ENCODE data around the gene GSTM5. TPM values are rescaled to one million over a fixed set of nuclear protein-coding genes. Genes with fewer than 3 reads are reported as not detected.

The GSTM5 gene
- total and polyA plus RNA-seq, 2 of the 13 experiments (the other 11 are each of a cell fraction or from before 2014, with no cell fraction given), result not detected

- peak; percentile 55; the same call in 1 of the 2 replicates for TF ChIP-seq ETV5 (CRISPR knock-in tag; IDR thresholded peaks at IDR 0.05; ENCODE audit: borderline replicate concordance)
- no peak for TF ChIP-seq ONECUT2 (CRISPR knock-in tag; IDR thresholded peaks at IDR 0.05)
- TF ChIP-seq MEIS2 (CRISPR knock-in tag; IDR thresholded peaks at IDR 0.05), result peak; percentile 43; the same call in 1 of the 2 replicates
- TF ChIP-seq NFYB (CRISPR knock-in tag; IDR thresholded peaks at IDR 0.05), result no peak
- no peak for TF ChIP-seq GPN1 (CRISPR knock-in tag; IDR thresholded peaks at IDR 0.05; ENCODE audit: borderline replicate concordance)
- TF ChIP-seq TIGD3 (CRISPR knock-in tag; IDR thresholded peaks at IDR 0.05; ENCODE audit: borderline replicate concordance), result no peak
- no peak for TF ChIP-seq MLLT10 (CRISPR knock-in tag; IDR thresholded peaks at IDR 0.05)
- no peak for TF ChIP-seq ZMYM2 (CRISPR knock-in tag; IDR thresholded peaks at IDR 0.05)
- peak; percentile 30; the same call in 1 of the 2 replicates for TF ChIP-seq FOXK1 (CRISPR knock-in tag; IDR thresholded peaks at IDR 0.05; ENCODE audit: borderline replicate concordance, low read depth)
- TF ChIP-seq ARHGAP35 (CRISPR knock-in tag; IDR thresholded peaks at IDR 0.05; ENCODE audit: borderline replicate concordance), result 0 out of 2 replicates have a peak, but pooled peaks have one; percentile 23
- TF ChIP-seq NRL (CRISPR knock-in tag; IDR thresholded peaks at IDR 0.05; ENCODE audit: borderline replicate concordance), result peak; percentile 15; the same call in 1 of the 2 replicates
- no peak for TF ChIP-seq CERS6 (CRISPR knock-in tag; IDR thresholded peaks at IDR 0.05)
- TF ChIP-seq PLSCR1 (CRISPR knock-in tag; IDR thresholded peaks at IDR 0.05; ENCODE audit: borderline replicate concordance), result no peak
- no peak for TF ChIP-seq ZNF24 (IDR thresholded peaks at IDR 0.05)
- peak; percentile 60; the same call in 1 of the 2 replicates for TF ChIP-seq YEATS4 (CRISPR knock-in tag; IDR thresholded peaks at IDR 0.05; ENCODE audit: borderline replicate concordance)
- no peak for TF ChIP-seq RBM22 (optimal IDR thresholded peaks at IDR 0.05; ENCODE audit: low read length)
- peak; percentile 66 for TF ChIP-seq TARDBP (CRISPR knock-in tag; IDR thresholded peaks at IDR 0.05)
- TF ChIP-seq ZNF33A (CRISPR knock-in tag; IDR thresholded peaks at IDR 0.05; ENCODE audit: borderline replicate concordance), result no peak
- no peak for TF ChIP-seq ZNF431 (CRISPR knock-in tag; IDR thresholded peaks at IDR 0.05; ENCODE audit: borderline replicate concordance, low read depth)
- TF ChIP-seq ZNF792 (CRISPR knock-in tag; IDR thresholded peaks at IDR 0.05), result peak; percentile 87; the same call in 1 of the 2 replicates
- TF ChIP-seq CBX2 (IDR thresholded peaks at IDR 0.05; ENCODE audit: low read depth, low read length), result no peak
- no peak; the same call in 1 of the 2 replicates for TF ChIP-seq CBX2 (CRISPR knock-in tag; IDR thresholded peaks at IDR 0.05; ENCODE audit: low read depth)
- TF ChIP-seq MAFK (conservative IDR thresholded peaks at IDR 0.05 in 1 of 2, IDR thresholded peaks at IDR 0.05 in 1 of 2; ENCODE audit: low read length in 2 of 2), result no peak
- no peak for TF ChIP-seq RFXAP (CRISPR knock-in tag; IDR thresholded peaks at IDR 0.05; ENCODE audit: borderline replicate concordance)
- TF ChIP-seq DPF2 (CRISPR knock-in tag; IDR thresholded peaks at IDR 0.05; ENCODE audit: borderline replicate concordance, low read depth), result 0 out of 2 replicates have a peak, but pooled peaks have one; percentile 38
- peak; percentile 71 for TF ChIP-seq SNAPC2 (CRISPR knock-in tag; IDR thresholded peaks at IDR 0.05)
Measured at GRCh38 chr1:109763646-109764415, 51.8 kb downstream of the GSTM5 start, which contains the start of gene EPS8L3 (continued).

All from HepG2 (cell line).